Activated T-cell treated with anti-CD3 and anti-CD28 coated beads for 4 hours (primary cell): ENCODE measurements around the gene MAD2L2.

Experiments
- DNase-seq: peaks from one replicate; pipeline ENCODE4 v3.0.0-alpha.2; 2020

Gene MAD2L2

DNA sequence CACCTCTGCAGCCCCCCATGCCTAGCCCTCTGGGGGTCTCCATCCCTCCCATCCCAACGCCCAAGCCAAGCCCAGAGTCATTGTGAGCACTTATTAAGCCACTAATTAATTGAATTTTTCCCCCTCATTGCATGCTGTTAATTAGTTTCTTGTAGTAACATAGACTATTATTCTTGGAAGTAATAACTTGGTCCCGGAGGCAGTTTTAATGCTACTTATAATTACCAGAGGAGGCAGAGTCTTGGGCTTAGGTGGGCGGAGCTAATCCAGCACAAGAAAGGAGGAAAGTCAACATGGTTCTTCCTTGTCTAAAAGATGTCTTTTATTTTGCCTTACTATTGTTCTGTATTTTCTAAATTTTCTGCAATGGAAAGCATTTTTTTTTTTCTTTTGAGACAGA is 54.4 kb downstream of the MAD2L2 start:
- no peak for DNase-seq
